GM03348 (cell line): Measurements from ENCODE around the gene FBN1.

ENCODE experiments used
- DNase-seq: peaks from one replicate; pipeline ENCODE4 v3.0.0; 2012; ENCODE audit warnings: low spot score

The FBN1 gene

DNA sequence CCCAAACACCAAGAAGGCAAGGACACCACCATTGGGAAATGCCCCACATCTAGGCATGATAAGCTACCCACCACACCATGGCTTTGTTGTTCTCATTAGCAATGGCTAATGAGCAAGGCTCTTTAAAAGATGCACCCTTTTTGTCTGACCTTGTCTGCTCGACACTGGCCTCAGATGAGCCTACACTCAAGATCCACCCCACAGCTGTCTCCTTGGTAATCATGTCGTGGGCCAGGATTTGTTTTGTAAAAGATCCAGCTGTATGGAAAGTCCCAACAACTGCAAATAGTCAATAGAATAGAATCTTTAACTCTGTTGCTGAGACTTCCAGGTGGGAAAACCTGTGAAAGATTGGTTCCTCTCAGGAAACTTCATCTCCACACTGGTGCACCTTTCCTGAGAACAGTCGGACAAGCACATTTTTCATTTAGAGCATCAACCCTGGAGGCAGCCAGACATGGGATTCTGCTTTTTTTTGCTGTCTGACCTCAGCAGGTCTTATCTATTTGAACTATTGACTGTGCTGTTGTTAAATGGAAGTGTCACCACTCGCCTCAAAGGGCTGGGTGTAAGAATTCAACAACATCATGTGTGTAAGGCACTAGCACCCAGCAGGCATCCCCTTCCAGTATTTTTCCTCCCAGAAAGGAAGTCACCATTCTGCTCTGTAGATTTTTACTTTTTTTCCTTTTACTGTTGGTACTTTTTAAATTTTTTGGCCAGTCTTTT lies 278.8 kb downstream of the FBN1 start:
- no peak for DNase-seq

- DNase-seq, result no peak
Observed at GRCh38 chr15:48365575-48365974, 279.9 kb downstream of the FBN1 start.

DNA sequence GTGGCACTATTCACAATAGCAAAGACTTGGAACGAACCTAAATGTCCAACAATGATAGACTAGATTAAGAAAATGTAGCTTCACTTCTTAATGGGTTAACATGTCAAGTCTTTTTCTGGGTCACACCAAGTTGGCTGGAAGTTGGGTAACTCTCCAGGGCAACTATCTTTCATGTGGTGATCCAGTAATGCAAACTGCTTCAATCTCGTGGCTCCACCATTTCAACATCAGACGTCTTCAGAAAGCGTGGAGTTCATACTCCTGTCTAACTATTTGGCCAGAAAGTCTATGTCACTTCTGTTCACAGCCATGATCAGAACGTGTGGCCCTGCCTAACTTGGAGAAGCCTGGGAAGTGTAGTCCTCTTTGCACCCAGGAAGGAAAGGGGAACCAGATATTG lies 282.0 kb downstream of the FBN1 start:
- no peak for DNase-seq

GRCh38 chr15:48361685-48362084 lies 283.8 kb downstream of the FBN1 start:
- no peak for DNase-seq

DNA sequence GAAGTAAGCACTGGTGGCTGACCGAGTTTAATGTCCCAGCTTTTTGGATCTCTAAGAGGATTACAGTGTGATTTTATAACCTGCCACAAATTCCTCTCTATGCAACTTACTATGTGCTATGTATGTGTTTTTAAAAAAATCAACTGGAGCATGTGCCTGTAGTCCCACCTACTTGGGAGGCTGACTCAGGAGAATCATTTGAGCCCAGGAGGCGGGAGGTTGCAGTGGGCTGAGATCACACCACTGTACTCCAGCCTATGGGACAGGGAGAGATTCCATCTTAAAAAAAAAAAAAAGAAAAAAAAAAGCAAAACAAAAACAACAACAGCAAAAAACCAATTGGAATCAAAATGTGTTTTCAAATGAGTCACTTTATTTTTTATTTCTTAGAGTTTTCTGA lies 284.7 kb downstream of the FBN1 start:
- no peak for DNase-seq
